ENCODE results near the gene PRKCQ. TPM values are rescaled to one million over a fixed set of nuclear protein-coding genes. Genes with fewer than 3 reads are reported as not detected.
"Not testable (repeated sequence)": the region's sequence is repeated elsewhere in the genome, so short reads cannot be mapped to it uniquely, and the experiment has no call there.

PRKCQ gene
- total RNA-seq, 2 experiments from 2014 or later, result 4.0 to 7.8 TPM

GRCh38 chr10:6473430-6473829 is 106.6 kb downstream of the PRKCQ start:
- ChIA-PET CTCF (ENCODE audit: unreplicated experiment) (no interaction called here), POLR2A (interaction anchor here (0.7 to 0.9 kb wide), 4 partner anchors 11 to 105 kb away, joined by 3 read pairs; no protein-coding TSS in a partner anchor)
- Histone ChIP-seq H3K4me3 (ENCODE audit: low read depth, low read length, poor library complexity, severe bottlenecking) (no peak overlapping the region), H3K4me2 (ENCODE audit: low read length) (peak overlapping the region; percentile 57), H3K9me3 (ENCODE audit: low read length) (no peaks in the 10 kb centered on the region), H3K36me3 (ENCODE audit: insufficient read depth, low read length) (peaks cover 8% of the 10 kb centered on the region; the same call in 1 of the 2 replicates), H2AFZ (ENCODE audit: low read length) (peak overlapping the region; percentile 73; the same call in 1 of the 2 replicates), H3K9me2 (ENCODE audit: insufficient read depth, low read length) (no peaks in the 10 kb centered on the region), H3K79me2 (ENCODE audit: insufficient read depth, low read depth, low read length) (no peaks in the 10 kb centered on the region), H3K4me1 (ENCODE audit: insufficient read depth, low read length, poor library complexity, severe bottlenecking) (peaks cover 15% of the 10 kb centered on the region), H4K20me1 (ENCODE audit: insufficient read depth, low read length) (no peaks in the 10 kb centered on the region), H3K27ac (ENCODE audit: low read depth, low read length, poor library complexity, severe bottlenecking) (no peak overlapping the region)
- intact Hi-C loops (cut with micrococcal nuclease; ENCODE audit: unreplicated experiment), result no loop called here
- DNase-seq (ENCODE audit: low spot score), result peak; percentile 16
- TF ChIP-seq EZH2phosphoT487 (IDR thresholded peaks at IDR 0.05; ENCODE audit: borderline replicate concordance, low read depth, low read length) (no peak), CTCF (conservative IDR thresholded peaks at IDR 0.05; ENCODE audit: low read length) (no peak)
- no TSS peak for BruUV-seq (replicated peaks)

- H3K36me3 ChIP-seq (ENCODE audit: insufficient read depth, low read length); H3K79me2 ChIP-seq (ENCODE audit: insufficient read depth, low read depth, low read length); H3K4me3 ChIP-seq (ENCODE audit: low read depth, low read length, poor library complexity, severe bottlenecking); intact Hi-C loops (cut with micrococcal nuclease; ENCODE audit: unreplicated experiment); H3K27ac ChIP-seq (ENCODE audit: low read depth, low read length, poor library complexity, severe bottlenecking); H3K9me2 ChIP-seq (ENCODE audit: insufficient read depth, low read length); H2AFZ ChIP-seq (ENCODE audit: low read length); BruUV-seq (replicated peaks); H3K4me2 ChIP-seq (ENCODE audit: low read length); H4K20me1 ChIP-seq (ENCODE audit: insufficient read depth, low read length); POLR2A ChIA-PET; DNase-seq (ENCODE audit: low spot score); CTCF ChIA-PET (ENCODE audit: unreplicated experiment); H3K9me3 ChIP-seq (ENCODE audit: low read length): not testable (repeated sequence)
- peaks cover 15% of the 10 kb centered on the region for H3K4me1 ChIP-seq (ENCODE audit: insufficient read depth, low read length, poor library complexity, severe bottlenecking)
These were observed 107.4 kb downstream of the PRKCQ start for GRCh38 chr10:6472710-6473005.

- H3K4me3 ChIP-seq (ENCODE audit: low read depth, low read length, poor library complexity, severe bottlenecking), result no peak overlapping the region
- DNase-seq (ENCODE audit: low spot score), result no peak
- TF ChIP-seq CTCF (conservative IDR thresholded peaks at IDR 0.05; ENCODE audit: low read length), result no peak
- TF ChIP-seq EZH2phosphoT487 (IDR thresholded peaks at IDR 0.05; ENCODE audit: borderline replicate concordance, low read depth, low read length), result no peak
- no peaks in the 10 kb centered on the region for H4K20me1 ChIP-seq (ENCODE audit: insufficient read depth, low read length)
- BruUV-seq (replicated peaks), result no TSS peak
- H3K79me2 ChIP-seq (ENCODE audit: insufficient read depth, low read depth, low read length), result no peaks in the 10 kb centered on the region
- H3K4me2 ChIP-seq (ENCODE audit: low read length), result no peak overlapping the region
- peaks cover 16% of the 10 kb centered on the region for H3K4me1 ChIP-seq (ENCODE audit: insufficient read depth, low read length, poor library complexity, severe bottlenecking)
- CTCF ChIA-PET (ENCODE audit: unreplicated experiment), result no interaction called here
- no peaks in the 10 kb centered on the region for H3K9me2 ChIP-seq (ENCODE audit: insufficient read depth, low read length)
- no peak overlapping the region for H3K27ac ChIP-seq (ENCODE audit: low read depth, low read length, poor library complexity, severe bottlenecking)
- H2AFZ ChIP-seq (ENCODE audit: low read length), result no peak overlapping the region
- POLR2A ChIA-PET, result no interaction called here
- H3K9me3 ChIP-seq (ENCODE audit: low read length), result no peaks in the 10 kb centered on the region
- H3K36me3 ChIP-seq (ENCODE audit: insufficient read depth, low read length), result no peaks in the 10 kb centered on the region; the same call in 1 of the 2 replicates
- intact Hi-C loops (cut with micrococcal nuclease; ENCODE audit: unreplicated experiment), result no loop called here
These were observed 109.0 kb downstream of the PRKCQ start for GRCh38 chr10:6470894-6471618.

Measured in OCI-LY7 (cell line).